IMR-90 (cell line): Measurements from ENCODE around the gene MCMBP. TPM values are rescaled to one million over a fixed set of nuclear protein-coding genes. Genes with fewer than 3 reads are reported as not detected.

Experiments used
- ATAC-seq: fragments of 200-7000 bp; cut with Tn5 transposase; 2 replicates; pipeline ENCODE4 v1.9.1; 2020; ENCODE audit warnings: low read depth, mild to moderate bottlenecking, moderate library complexity
- BruUV-seq: library from RNA; stranded (reverse); fragments of 400-500 nt; replicated peaks from 2 replicates; lab custom pipeline; 2021; lab: Mats Ljungman, UMichigan
- CTCF ChIA-PET: fragments of 300-600 bp; formaldehyde crosslinking; extraction: SDS; loops from one replicate; lab custom pipeline; 2021; ENCODE audit warnings: antibody characterized with exemption; lab: Yijun Ruan, JAX
- POLR2A ChIA-PET: fragments of 300-600 bp; sonication (Branson Sonifier 250); formaldehyde crosslinking; loops from one replicate; lab custom pipeline; 2022; ENCODE audit warnings: antibody characterized with exemption; ENCODE audit not compliant: unreplicated experiment; lab: Charles Lee
- DNase-seq: peaks from one replicate; pipeline ENCODE4 v3.0.0; 2013
- H2AFZ ChIP-seq: replicated peaks from 2 replicates; pipeline ENCODE3; 2013; ENCODE audit warnings: low read length, mild to moderate bottlenecking; ENCODE audit not compliant: poor library complexity
- H2AK5ac ChIP-seq: 2 replicates; pipeline ENCODE4 v1.6.1; 2013; ENCODE audit warnings: low read depth, low read length, inconsistent platforms
- H2AK9ac ChIP-seq: replicated peaks from 2 replicates; pipeline ENCODE3; 2013; ENCODE audit warnings: mild to moderate bottlenecking, low read depth, low read length, moderate library complexity; ENCODE audit not compliant: poor library complexity
- H2BK120ac ChIP-seq: 2 replicates; pipeline ENCODE4 v1.6.1; 2013; ENCODE audit warnings: low read depth, low read length, inconsistent platforms
- H2BK15ac ChIP-seq: 3 replicates; pipeline ENCODE4 v1.6.1; 2013; ENCODE audit warnings: low read depth, low read length, inconsistent platforms
- H2BK20ac ChIP-seq: 2 replicates; pipeline ENCODE4 v1.6.1; 2013; ENCODE audit warnings: low read depth, mild to moderate bottlenecking, inconsistent platforms, low read length, moderate library complexity
- H2BK5ac ChIP-seq: 2 replicates; pipeline ENCODE4 v1.6.1; 2013; ENCODE audit warnings: mild to moderate bottlenecking, low read depth, low read length, inconsistent platforms; ENCODE audit not compliant: poor library complexity, severe bottlenecking
- H3K14ac ChIP-seq: replicated peaks from 2 replicates; pipeline ENCODE4 v1.6.1; 2013; ENCODE audit warnings: low read depth, low read length, inconsistent platforms
- H3K18ac ChIP-seq: 2 replicates; pipeline ENCODE4 v1.6.1; 2013; ENCODE audit warnings: low read depth, low read length, control low read depth
- H3K23ac ChIP-seq: 2 replicates; pipeline ENCODE4 v1.6.1; 2013; ENCODE audit warnings: low read depth, low read length, inconsistent platforms
- H3K27ac ChIP-seq: 2 replicates; pipeline ENCODE4 v1.5.1; 2013; ENCODE audit warnings: mild to moderate bottlenecking, control low read depth, low read length; ENCODE audit not compliant: insufficient read depth
- H3K27me3 ChIP-seq: 2 replicates; pipeline ENCODE4 v1.6.1; 2013; ENCODE audit warnings: low read length; ENCODE audit not compliant: control insufficient read depth, insufficient read depth
- H3K36me3 ChIP-seq: 2 replicates; pipeline ENCODE4 v1.6.1; 2013; ENCODE audit warnings: low read length, mixed read lengths; ENCODE audit not compliant: control insufficient read depth, insufficient read depth
- H3K4ac ChIP-seq: 2 replicates; pipeline ENCODE4 v1.6.1; 2013; ENCODE audit warnings: low read depth, low read length, inconsistent platforms
- H3K4me1 ChIP-seq: 2 replicates; pipeline ENCODE4 v1.6.1; 2013; ENCODE audit warnings: low read length, mixed read lengths; ENCODE audit not compliant: control insufficient read depth, insufficient read depth
- H3K4me2 ChIP-seq: 2 replicates; pipeline ENCODE4 v1.6.1; 2013; ENCODE audit warnings: low read depth, mild to moderate bottlenecking, control low read depth, low read length, moderate library complexity
- H3K4me3 ChIP-seq: 2 replicates; pipeline ENCODE4 v1.5.1; 2013; ENCODE audit warnings: low read depth, mild to moderate bottlenecking, control low read depth, low read length, moderate library complexity; ENCODE audit not compliant: insufficient read depth
- H3K56ac ChIP-seq: 2 replicates; pipeline ENCODE4 v1.6.1; 2013; ENCODE audit warnings: low read length, inconsistent platforms; ENCODE audit not compliant: insufficient read depth; ENCODE audit errors: extremely low read depth
- H3K79me1 ChIP-seq, 2 experiments: 2 replicates each; pipeline ENCODE4 v1.6.1; 2013; ENCODE audit warnings: low read length in 2 of 2, inconsistent platforms in 1 of 2, low read depth in 1 of 2
- H3K9ac ChIP-seq: 2 replicates; pipeline ENCODE4 v1.6.1; 2013; ENCODE audit warnings: low read depth, low read length, control low read depth
- H3K9me1 ChIP-seq: 2 replicates; pipeline ENCODE4 v1.6.1; 2013; ENCODE audit warnings: low read length, inconsistent platforms; ENCODE audit not compliant: insufficient read depth
- H3K9me3 ChIP-seq: 2 replicates; pipeline ENCODE4 v1.6.1; 2013; ENCODE audit warnings: low read length; ENCODE audit not compliant: control insufficient read depth, insufficient read depth
- H4K20me1 ChIP-seq: 2 replicates; pipeline ENCODE4 v1.6.1; 2013; ENCODE audit warnings: low read length, inconsistent platforms; ENCODE audit not compliant: insufficient read depth
- H4K5ac ChIP-seq: 2 replicates; pipeline ENCODE4 v1.6.1; 2013; ENCODE audit warnings: mild to moderate bottlenecking, low read depth, low read length, control low read depth
- H4K8ac ChIP-seq, 2 experiments: 2 replicates each; pipeline ENCODE4 v1.6.1; 2013; ENCODE audit warnings: low read depth in 2 of 2, low read length in 2 of 2, control low read depth in 1 of 2, inconsistent platforms in 1 of 2
- H4K91ac ChIP-seq: 2 replicates; pipeline ENCODE4 v1.6.1; 2013; ENCODE audit warnings: low read depth, low read length, inconsistent platforms; ENCODE audit not compliant: insufficient read depth
- BHLHE40 ChIP-seq: fragments of 150-350 bp; IDR thresholded peaks from 2 replicates; pipeline ENCODE4 v1.6.1; 2016; ENCODE audit warnings: mild to moderate bottlenecking, low read depth, low read length
- CEBPB ChIP-seq: IDR thresholded peaks from 2 replicates; pipeline ENCODE4 v1.6.1; 2012; ENCODE audit warnings: low read depth, low read length, improper control_type of control experiment
- CTCF ChIP-seq: conservative IDR thresholded peaks from 2 replicates; pipeline ENCODE4 v1.5.1; 2012; ENCODE audit warnings: mild to moderate bottlenecking, low read depth, low read length, improper control_type of control experiment
- FOS ChIP-seq: fragments of 150-350 bp; IDR thresholded peaks from 2 replicates; pipeline ENCODE4 v1.6.1; 2016; ENCODE audit warnings: low read depth, low read length
- MAFK ChIP-seq: IDR thresholded peaks from 2 replicates; pipeline ENCODE4 v1.6.1; 2012; ENCODE audit warnings: low read depth, low read length, improper control_type of control experiment
- MXI1 ChIP-seq: IDR thresholded peaks from 2 replicates; pipeline ENCODE4 v1.6.1; 2012; ENCODE audit warnings: low read depth, mild to moderate bottlenecking, low read length, moderate library complexity, borderline replicate concordance
- NFE2L2 ChIP-seq: fragments of 150-350 bp; IDR thresholded peaks from 2 replicates; pipeline ENCODE4 v1.6.1; 2016; ENCODE audit warnings: low read depth, mild to moderate bottlenecking, low read length
- RAD21 ChIP-seq: IDR thresholded peaks from 2 replicates; pipeline ENCODE4 v1.6.1; 2012; ENCODE audit warnings: low read length, improper control_type of control experiment
- RCOR1 ChIP-seq: IDR thresholded peaks from 2 replicates; pipeline ENCODE4 v1.6.1; 2012; ENCODE audit warnings: mild to moderate bottlenecking, low read length, improper control_type of control experiment; ENCODE audit not compliant: insufficient replicate concordance
- WGBS, 2 experiments: methylation state at CpG; one replicate each; pipeline versions ENCODE4 v1.1.5 to v1.1.7; 2013; ENCODE audit warnings: missing lambda C conversion rate in 2 of 2; ENCODE audit not compliant: insufficient read length in 1 of 2; ENCODE audit errors: extremely low coverage in 2 of 2; 5-methylcytosine and 5-hydroxymethylcytosine counted together
- dilution Hi-C: fragments of 300-500 bp; cut with HindIII; formaldehyde crosslinking; loops from one replicate; pipeline ENCODE4 v1.14.3; 2018; ENCODE audit warnings: low sequenced_read_pairs; ENCODE audit not compliant: unreplicated experiment
- in situ Hi-C: fragments of 300-500 bp; cut with MboI; formaldehyde crosslinking; loops from 3 replicates; pipeline ENCODE4 v1.14.3; 2019; ENCODE audit warnings: low sequenced_read_pairs, inconsistent platforms, mixed read lengths
- intact Hi-C: fragments of 100-400 bp; cut with micrococcal nuclease; formaldehyde crosslinking; loops from 2 replicates; pipeline ENCODE4 v1.10.0; 2022
- polyA plus RNA-seq, 3 experiments: library from polyadenylated mRNA; depleted of rRNA; stranded (reverse); fragments of >200 nt; gene quantifications; 2 replicates each; pipeline ENCODE4 v1.2.3, GENCODE V29; 2012; ENCODE audit warnings: low replicate concordance in 1 of 3
- total RNA-seq: library from RNA; depleted of rRNA; stranded (reverse); fragments of >200 nt; gene quantifications from 2 replicates; pipeline ENCODE4 v1.2.3, GENCODE V29; 2012

Gene MCMBP
- total and polyA plus RNA-seq, 2 of the 4 experiments (the other 2 are of a cell fraction) = 39.0 to 59.9 TPM

- Histone ChIP-seq H3K27ac (no peak overlapping the region), H3K36me3 (peaks cover 27% of the 10 kb centered on the region), H3K4ac (no peak overlapping the region), H2BK5ac (no peak overlapping the region), H3K14ac (no peak overlapping the region), H3K9ac (no peak overlapping the region), H4K8ac (no peak overlapping the region), H3K23ac (no peak overlapping the region), H2AK5ac (no peak overlapping the region), H3K4me1 (peaks cover 10% of the 10 kb centered on the region), H3K79me1 (peaks cover 31 to 36% of the 10 kb centered on the region in 2 experiments), H2BK20ac (no peak overlapping the region), H4K20me1 (no peaks in the 10 kb centered on the region), H3K4me3 (no peak overlapping the region), H3K56ac (no peak overlapping the region), H2AK9ac (no peak overlapping the region), H3K18ac (no peak overlapping the region), H3K27me3 (no peaks in the 10 kb centered on the region), H3K9me1 (peaks cover 7% of the 10 kb centered on the region; the same call in 1 of the 2 replicates), H3K4me2 (no peak overlapping the region), H2BK15ac (no peak overlapping the region), H4K5ac (no peak overlapping the region), H4K91ac (no peak overlapping the region), H3K9me3 (no peaks in the 10 kb centered on the region), H2AFZ (no peak overlapping the region), H2BK120ac (no peak overlapping the region)
- POLR2A ChIA-PET = interaction anchor here (0.7 kb wide), 1 partner anchor 144 kb away, joined by 4 read pairs; no protein-coding TSS in a partner anchor
- ATAC-seq (no peak), DNase-seq (no peak)
- no TSS peak for BruUV-seq
- 100% methylated on average over 2 of the region's 6 CpGs; no CpG with 5 or more reads in 1 of the 2 experiments for WGBS, 2 experiments
- CTCF ChIA-PET = no interaction called here
- intact Hi-C loops (no loop called here), dilution Hi-C loops (no loop called here), in situ Hi-C loops (loop anchor here (5.0 to 25.0 kb wide), 2 partner anchors 101 to 666 kb away; partner anchors contain the start of gene PRDX3)
- TF ChIP-seq FOS (no peak), CTCF (no peak), BHLHE40 (no peak), RAD21 (no peak), MXI1 (no peak), RCOR1 (no peak), CEBPB (no peak), MAFK (no peak), NFE2L2 (no peak)
Observed at GRCh38 chr10:119852822-119853221, 19.8 kb downstream of the MCMBP start.
